ENCODE results near the gene TTLL6.

TTLL6 gene

DNA sequence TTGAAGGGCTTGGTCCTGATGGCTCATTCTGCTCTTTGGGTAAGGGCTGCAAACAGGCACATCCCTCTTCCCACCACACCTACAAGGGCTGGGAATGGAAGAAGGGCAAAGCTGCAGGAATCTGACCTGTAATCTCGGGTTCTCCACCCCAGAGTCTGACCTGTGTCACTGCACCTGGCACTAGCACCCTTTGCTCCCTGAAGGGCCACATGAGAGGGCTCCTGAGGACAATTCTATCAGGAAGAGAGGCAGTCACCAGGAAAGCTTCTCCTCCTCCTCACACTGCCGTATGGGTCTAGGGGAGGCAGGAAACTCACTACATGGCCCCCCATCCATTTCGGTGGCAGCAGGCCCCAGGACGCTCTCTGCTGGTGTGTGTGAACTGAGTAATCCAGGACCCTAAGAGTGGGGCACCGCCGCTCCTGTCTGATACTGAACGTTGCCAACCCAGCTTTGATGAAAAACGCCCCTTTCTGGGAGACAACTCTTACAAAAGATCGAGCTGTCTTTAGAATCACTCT, 26.4 kb downstream of the TTLL6 start:
- no peaks in the 10 kb centered on the region for H4K20me1 ChIP-seq (ENCODE audit: control insufficient read depth, insufficient read depth, low read depth, low read length)
- no peak overlapping the region for H3K4me3 ChIP-seq (ENCODE audit: low read length)
- H3F3A ChIP-seq (ENCODE audit: control insufficient read depth, insufficient read depth): no peaks in the 10 kb centered on the region
- H3K27ac ChIP-seq (ENCODE audit: low read depth, low read length): no peak overlapping the region
- H3K9me2 ChIP-seq (replicated peaks; ENCODE audit: control insufficient read depth, low read length): no peaks in the 10 kb centered on the region
- H3K9me3 ChIP-seq (ENCODE audit: control insufficient read depth, insufficient read depth, low read length): no peaks in the 10 kb centered on the region
- TF ChIP-seq CTCF (IDR thresholded peaks at IDR 0.05; ENCODE audit: low read depth, low read length, poor library complexity, severe bottlenecking): no peak
- no peak for TF ChIP-seq EZH2phosphoT487 (IDR thresholded peaks at IDR 0.05; ENCODE audit: borderline replicate concordance, low read length)
- H3K4me1 ChIP-seq (ENCODE audit: control insufficient read depth, low read length): no peaks in the 10 kb centered on the region
- H3K27me3 ChIP-seq (ENCODE audit: control insufficient read depth, low read length): peaks cover 24% of the 10 kb centered on the region; the same call in 1 of the 2 replicates
- no peaks in the 10 kb centered on the region for H3K36me3 ChIP-seq (ENCODE audit: control insufficient read depth, low read length)
- no peaks in the 10 kb centered on the region for H3K79me2 ChIP-seq (ENCODE audit: control insufficient read depth, low read length)
- no peak overlapping the region for H3K4me2 ChIP-seq (ENCODE audit: low read length)

GRCh38 chr17:48787828-48788227, 29.2 kb downstream of the TTLL6 start:
- Histone ChIP-seq H3K27me3 (ENCODE audit: control insufficient read depth, low read length) (peaks cover 24% of the 10 kb centered on the region; the same call in 1 of the 2 replicates), H3K36me3 (ENCODE audit: control insufficient read depth, low read length) (no peaks in the 10 kb centered on the region)

GRCh38 chr17:48779421-48779820, 37.6 kb downstream of the TTLL6 start:
- no peaks in the 10 kb centered on the region for H3F3A ChIP-seq (ENCODE audit: control insufficient read depth, insufficient read depth)
- no peaks in the 10 kb centered on the region; the same call in 1 of the 2 replicates for H3K9me3 ChIP-seq (ENCODE audit: control insufficient read depth, insufficient read depth, low read length)
- no peaks in the 10 kb centered on the region for H4K20me1 ChIP-seq (ENCODE audit: control insufficient read depth, insufficient read depth, low read depth, low read length)
- no peak overlapping the region for H3K27ac ChIP-seq (ENCODE audit: low read depth, low read length)
- TF ChIP-seq EZH2phosphoT487 (IDR thresholded peaks at IDR 0.05; ENCODE audit: borderline replicate concordance, low read length) (no peak), CTCF (IDR thresholded peaks at IDR 0.05; ENCODE audit: low read depth, low read length, poor library complexity, severe bottlenecking) (no peak)
- no peaks in the 10 kb centered on the region for H3K27me3 ChIP-seq (ENCODE audit: control insufficient read depth, low read length)
- no peaks in the 10 kb centered on the region for H3K79me2 ChIP-seq (ENCODE audit: control insufficient read depth, low read length)
- H3K4me2 ChIP-seq (ENCODE audit: low read length): no peak overlapping the region
- no peak overlapping the region for H3K4me3 ChIP-seq (ENCODE audit: low read length)
- no peaks in the 10 kb centered on the region for H3K9me2 ChIP-seq (replicated peaks; ENCODE audit: control insufficient read depth, low read length)
- H3K4me1 ChIP-seq (ENCODE audit: control insufficient read depth, low read length): no peaks in the 10 kb centered on the region; the same call in 1 of the 2 replicates
- H3K36me3 ChIP-seq (ENCODE audit: control insufficient read depth, low read length): no peaks in the 10 kb centered on the region

More at GRCh38 chr17:48787828-48788227, 29.2 kb downstream of the TTLL6 start:
- TF ChIP-seq EZH2phosphoT487 (IDR thresholded peaks at IDR 0.05; ENCODE audit: borderline replicate concordance, low read length) (no peak), CTCF (IDR thresholded peaks at IDR 0.05; ENCODE audit: low read depth, low read length, poor library complexity, severe bottlenecking) (no peak)
- H3K9me3 ChIP-seq (ENCODE audit: control insufficient read depth, insufficient read depth, low read length): no peaks in the 10 kb centered on the region
- no peak overlapping the region for H3K4me2 ChIP-seq (ENCODE audit: low read length)
- no peaks in the 10 kb centered on the region for H3K79me2 ChIP-seq (ENCODE audit: control insufficient read depth, low read length)
- H3K27ac ChIP-seq (ENCODE audit: low read depth, low read length): no peak overlapping the region
- no peaks in the 10 kb centered on the region for H4K20me1 ChIP-seq (ENCODE audit: control insufficient read depth, insufficient read depth, low read depth, low read length)
- H3K4me1 ChIP-seq (ENCODE audit: control insufficient read depth, low read length): no peaks in the 10 kb centered on the region
- H3F3A ChIP-seq (ENCODE audit: control insufficient read depth, insufficient read depth): no peaks in the 10 kb centered on the region
- no peak overlapping the region for H3K4me3 ChIP-seq (ENCODE audit: low read length)
- no peaks in the 10 kb centered on the region for H3K9me2 ChIP-seq (replicated peaks; ENCODE audit: control insufficient read depth, low read length)

Measured in DOHH2 (cell line).